ENCODE measurements around the gene NCAPG2.

DNA sequence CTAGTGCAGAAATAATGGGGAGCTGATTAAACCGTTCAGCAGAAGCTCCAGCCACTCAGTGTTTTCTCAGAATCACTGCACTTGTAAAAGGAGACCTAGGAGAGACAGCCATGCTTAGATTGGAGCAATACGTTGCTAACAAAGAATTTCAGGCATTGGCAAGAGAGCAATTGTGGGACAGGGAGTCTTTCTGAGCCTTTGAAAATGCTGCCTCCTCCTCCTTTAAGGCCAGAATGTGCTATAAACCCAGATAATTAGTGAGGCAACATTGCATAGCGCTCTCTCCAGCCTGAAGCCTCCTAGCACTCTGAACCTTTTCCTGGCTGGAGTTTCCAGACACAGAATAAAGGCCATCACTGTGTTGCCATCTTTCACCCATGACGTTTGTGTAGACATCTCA, 98.5 kb downstream of the NCAPG2 start:
- TF ChIP-seq EZH2 (IDR thresholded peaks at IDR 0.05; ENCODE audit: insufficient read depth, poor library complexity, severe bottlenecking) (no peak), EZH2phosphoT487 (IDR thresholded peaks at IDR 0.05; ENCODE audit: insufficient read depth, low read depth) (no peak)
